NCI-H345 treated with DMSO at 0.1 percent for 48 hours (cell line): Measurements from ENCODE around the gene GPR157.
"Not testable (repeated sequence)": the region's sequence is repeated elsewhere in the genome, so short reads cannot be mapped to it uniquely, and the experiment has no call there.

Source experiments
- DNase-seq: peaks from one replicate; lab custom pipeline; 2025; ENCODE audit not compliant: unreplicated experiment; lab: John Stamatoyannopoulos, UW

The GPR157 gene, protein sequence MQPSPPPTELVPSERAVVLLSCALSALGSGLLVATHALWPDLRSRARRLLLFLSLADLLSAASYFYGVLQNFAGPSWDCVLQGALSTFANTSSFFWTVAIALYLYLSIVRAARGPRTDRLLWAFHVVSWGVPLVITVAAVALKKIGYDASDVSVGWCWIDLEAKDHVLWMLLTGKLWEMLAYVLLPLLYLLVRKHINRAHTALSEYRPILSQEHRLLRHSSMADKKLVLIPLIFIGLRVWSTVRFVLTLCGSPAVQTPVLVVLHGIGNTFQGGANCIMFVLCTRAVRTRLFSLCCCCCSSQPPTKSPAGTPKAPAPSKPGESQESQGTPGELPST

DNA sequence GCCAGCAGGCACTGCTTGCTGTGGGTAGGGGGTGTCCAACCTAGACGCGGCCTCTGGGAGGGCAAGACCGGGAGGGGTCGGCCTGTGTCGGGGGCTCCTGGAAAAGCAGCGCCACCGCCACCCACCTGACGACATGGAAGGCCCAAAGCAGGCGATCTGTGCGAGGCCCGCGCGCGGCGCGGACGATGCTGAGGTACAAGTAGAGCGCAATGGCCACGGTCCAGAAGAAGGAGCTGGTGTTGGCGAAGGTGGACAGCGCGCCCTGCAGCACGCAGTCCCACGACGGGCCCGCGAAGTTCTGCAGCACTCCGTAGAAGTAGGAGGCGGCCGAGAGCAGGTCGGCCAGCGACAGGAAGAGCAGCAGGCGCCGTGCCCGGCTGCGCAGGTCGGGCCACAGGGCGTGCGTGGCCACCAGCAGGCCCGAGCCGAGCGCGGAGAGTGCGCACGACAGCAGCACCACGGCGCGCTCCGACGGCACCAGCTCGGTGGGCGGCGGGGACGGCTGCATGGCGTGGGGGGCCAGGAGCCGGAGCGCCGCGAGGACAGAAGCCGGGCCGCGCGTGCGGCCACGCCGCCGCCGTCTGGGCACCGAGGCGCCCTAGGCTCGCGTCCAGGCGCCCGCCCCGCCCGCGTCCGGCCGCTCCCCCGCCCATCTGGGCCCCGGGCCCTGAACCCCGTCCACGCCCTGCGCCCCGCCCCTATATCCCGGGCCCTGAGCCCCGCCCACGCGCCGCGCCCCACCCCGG is at the start of gene GPR157:
Gene GPR157, minus strand, starts transcription at position 583 of the 746 bp plus-strand sequence. Its CDS starts 75 bp downstream, at position 508.
- no peak for DNase-seq

DNA sequence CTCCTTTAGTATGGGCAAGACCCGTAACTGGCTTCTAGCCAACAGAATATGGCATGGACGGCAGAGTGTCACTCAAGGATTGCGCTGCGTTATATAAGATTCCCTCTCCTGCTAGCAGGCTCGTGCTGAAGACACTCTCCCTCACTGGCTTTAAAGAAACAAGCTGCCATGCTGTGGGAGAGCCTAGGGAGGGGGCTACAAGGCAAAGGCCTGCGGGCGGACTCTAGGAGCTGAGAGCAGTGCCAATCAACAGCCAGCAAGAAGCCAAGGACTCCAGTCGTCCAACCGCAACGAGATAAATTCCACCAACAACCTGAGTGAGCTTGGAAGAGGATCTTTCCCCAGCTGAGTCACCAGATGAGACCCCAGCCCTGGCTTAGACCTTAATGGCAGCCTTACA is 45.9 kb upstream of the GPR157 start:
- no peak for DNase-seq

DNA sequence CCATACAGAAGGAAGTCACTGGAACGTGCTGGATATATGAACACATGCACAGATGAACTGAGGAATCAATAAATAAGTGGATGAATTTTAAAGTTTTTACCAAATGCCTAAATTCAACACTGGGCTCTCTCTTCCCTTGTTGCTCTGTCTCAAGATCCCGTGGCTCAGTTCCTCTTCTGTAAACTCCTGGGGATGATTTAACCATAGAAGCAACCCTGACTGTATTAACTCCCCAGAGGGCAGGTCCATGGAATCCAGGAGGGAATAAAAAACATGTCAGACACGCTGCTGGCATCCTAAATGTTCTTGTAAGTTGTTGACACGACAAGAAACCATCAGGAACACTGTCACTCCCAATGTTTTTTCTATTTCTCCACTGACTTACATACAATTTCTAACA is 45.3 kb upstream of the GPR157 start:
- DNase-seq, result no peak

DNA sequence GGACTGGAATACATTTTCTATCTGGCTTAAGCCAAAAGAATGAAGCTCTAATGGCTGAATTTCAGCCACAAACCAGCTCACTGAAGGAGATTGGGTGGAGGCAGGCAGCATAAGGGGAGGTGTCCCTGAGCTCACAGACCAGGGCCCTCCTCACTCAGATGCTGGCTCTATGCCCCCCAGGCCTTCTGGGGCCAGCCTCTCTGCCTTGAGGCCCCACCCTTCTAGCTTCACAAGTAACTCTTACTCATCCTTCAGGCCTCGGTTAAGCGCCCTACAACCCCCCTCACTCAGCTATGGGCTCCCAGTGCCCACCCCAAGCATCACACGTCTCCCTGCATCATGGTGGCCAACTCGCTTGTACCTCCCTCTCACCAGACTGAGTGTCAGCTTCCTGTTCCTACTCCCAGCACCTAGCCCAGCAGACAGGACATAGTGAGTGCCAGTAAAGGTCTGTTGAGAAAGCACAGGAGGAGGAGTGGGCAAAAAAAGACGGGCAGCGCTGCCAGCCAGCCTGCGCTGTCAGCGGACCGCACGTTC is 40.8 kb upstream of the GPR157 start:
- DNase-seq, result no peak

DNA sequence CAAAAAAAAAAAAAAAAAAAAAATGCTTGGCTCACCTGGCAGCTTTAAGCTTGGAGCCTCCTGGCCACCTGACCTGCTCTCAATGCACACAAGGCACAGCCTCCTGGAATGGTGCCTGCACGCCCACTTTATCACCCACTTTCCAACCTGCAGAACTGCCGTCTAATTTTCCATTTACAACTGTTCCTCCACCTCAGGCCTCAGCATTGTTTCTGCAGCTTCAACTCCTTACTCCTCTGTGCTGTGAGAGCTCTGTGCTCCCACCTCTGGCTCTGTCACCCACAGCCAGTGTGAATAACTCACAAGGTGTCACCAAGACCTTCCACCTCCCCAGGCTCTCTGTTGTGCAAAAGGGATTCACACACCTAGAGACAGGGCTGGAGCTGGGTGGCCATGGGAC is 38.7 kb upstream of the GPR157 start:
- DNase-seq, result no peak

DNA sequence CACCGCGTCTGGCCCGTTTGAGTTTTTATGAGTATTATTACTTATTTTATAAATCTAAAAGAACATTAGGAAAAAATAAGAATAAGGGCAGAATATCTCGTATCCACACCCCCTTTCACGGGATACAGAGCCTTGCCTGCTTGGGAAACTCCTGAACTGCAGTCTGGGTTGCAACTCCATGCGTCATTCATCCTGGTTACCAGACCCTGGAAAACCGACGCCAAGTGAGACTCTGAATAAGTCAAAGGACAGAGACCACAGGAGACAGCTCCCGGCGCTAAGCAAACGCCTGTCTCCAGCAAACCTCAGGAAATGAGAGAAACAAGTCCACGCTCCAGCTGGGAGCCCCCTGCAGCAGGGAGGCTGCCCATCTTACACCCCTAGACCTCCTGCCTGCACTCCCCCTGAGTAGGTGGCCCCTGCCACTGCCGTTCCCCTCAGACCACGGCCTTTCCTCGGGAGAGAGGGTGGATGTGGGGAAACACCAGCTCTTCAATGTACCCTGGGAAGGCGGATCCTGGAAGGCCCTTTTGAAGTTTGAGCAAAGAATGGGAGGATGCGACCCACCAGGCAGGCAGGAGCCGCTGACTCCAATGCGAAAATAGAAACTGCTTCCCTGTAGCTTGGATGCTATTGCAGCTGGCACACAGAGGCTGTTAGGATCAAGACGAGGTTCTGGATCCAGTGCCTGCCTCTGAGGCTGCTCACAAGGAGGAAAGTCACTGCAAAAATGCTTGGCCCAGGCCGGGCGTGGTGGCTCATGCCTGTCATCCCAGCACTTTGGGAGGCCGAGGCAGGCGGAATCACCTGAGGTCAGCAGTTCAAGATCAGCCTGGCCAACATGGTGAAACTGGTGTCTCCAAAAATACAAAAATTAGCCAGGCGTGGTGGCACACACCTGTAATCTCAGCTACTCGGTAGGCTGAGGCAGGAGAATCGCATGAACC is 37.7 kb upstream of the GPR157 start:
- DNase-seq, result no peak

DNA sequence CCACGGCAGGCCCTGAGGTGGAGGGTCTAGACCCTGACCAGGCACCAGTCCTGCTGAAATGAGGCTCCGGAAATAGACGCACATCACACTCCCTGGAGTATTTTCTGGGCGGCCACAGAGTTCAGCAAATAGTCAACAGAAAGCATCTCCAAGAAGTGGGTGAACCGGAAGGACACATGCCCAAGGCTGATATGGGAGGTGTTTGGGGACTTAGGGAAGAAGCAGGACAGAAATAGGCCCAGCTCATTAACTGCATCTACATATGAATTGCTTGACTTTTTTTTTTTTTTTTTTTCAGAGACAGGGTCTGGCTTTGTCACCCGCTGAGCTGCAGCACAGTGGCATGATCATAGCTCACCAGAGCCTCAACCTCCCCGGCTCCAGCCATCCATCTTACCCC is 36.5 kb upstream of the GPR157 start:
- DNase-seq, result no peak

DNA sequence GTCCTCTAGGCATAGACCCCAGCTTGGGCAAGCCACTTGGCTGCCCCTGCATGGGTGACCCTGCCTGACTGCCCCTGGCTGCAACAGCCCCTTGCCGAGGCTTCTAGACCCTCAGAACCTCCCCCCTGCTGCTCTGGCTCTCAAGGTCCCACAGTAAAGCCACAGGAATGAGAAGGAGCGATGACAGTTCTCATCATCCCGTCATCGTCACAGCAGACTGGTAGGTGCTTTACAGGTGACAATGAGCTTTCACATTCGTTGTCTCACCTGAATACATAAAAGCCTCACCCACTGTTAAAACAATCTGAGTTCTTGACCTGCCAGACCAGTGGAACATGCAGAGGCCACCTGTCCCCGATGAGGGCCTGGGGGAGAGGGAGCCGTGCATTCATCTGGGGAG is 36.0 kb upstream of the GPR157 start:
- DNase-seq, result no peak

DNA sequence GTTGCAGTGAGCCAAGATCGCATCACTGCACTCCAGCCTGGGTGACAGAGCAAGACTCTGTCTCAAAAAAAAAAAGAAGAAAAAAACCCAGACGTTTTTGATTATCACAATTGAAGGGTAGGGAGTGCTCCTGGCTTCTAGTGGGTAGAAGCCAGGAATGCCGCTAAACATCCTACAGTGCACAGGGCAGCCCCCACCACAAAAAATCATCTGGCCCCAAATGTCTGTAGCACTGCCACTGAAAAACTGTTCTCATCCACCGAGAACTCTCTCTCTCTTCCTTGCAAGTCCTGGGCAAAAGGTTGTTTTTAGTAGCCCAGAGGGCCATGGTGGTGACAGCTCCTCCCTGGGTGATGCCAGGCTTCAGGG is 35.6 kb upstream of the GPR157 start:
- no peak for DNase-seq

DNA sequence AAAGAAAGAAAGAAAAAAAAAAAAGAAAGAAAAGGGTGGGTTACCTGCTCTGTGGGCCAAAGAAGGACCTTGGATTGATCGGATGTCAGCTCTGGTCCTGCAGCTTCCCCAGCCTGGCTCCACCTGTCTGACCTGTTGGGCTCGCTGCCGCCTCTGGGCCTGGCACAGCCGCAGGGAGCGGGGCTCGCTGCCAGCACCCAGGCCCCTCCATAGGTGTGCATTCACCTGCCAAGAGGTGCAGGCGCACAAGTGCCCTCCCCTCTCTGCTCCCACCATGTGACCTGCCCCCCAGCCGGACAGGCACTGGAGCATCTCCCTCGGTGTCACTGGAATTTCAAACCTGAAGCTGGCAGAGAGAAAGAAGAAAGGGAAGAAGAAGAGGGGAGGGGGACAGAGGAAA is 33.1 kb upstream of the GPR157 start:
- DNase-seq, result no peak

DNA sequence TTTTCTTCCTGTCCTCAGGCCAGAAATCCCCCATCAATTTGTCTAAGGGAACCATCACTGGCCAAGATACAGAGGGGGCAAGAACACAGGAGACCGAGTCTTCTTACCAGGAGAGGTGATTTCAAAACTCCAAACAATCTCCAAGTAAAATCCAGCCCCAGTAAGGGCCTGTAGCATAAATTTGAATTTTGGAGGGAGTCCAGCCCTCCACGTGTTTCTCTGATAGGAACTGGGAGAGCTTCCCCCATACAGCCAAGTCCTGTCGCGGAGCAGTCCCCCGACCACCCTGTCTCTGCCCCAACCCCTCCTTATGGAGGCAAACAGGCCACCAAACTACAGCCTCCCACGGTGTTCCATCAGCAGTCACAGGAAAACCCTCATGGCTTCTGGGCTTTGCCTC is 32.4 kb upstream of the GPR157 start:
- no peak for DNase-seq

DNA sequence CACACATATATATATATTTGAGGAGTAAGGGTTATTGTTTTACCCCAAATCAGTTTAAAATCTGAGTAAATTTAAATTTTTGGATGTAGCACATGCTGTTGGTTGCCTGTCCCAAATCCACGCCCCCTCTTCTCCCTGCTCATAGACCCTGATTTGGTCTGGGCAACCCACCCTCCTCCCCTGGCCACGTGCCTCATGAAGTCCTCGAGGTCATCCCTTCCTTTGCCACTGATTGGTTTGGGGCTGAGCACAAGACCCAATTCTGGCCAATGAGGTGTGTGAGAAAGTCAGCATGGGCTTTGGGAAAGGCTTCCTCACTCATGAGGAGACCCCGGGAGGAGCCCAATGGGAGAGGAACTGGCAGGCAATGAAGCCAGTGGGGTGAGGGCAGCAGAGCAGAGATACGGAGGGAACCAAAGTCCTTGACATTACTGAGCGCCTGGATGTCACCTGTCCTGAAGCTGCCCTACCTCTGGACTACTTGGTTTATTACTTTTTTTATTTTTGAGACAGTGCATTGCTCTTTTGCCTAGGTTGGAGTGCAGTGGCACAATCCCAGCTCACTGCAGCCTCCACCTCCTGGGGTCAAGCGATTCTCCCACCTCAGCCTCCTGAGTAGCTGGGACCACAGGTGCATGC is 31.3 kb upstream of the GPR157 start:
- no peak for DNase-seq

DNA sequence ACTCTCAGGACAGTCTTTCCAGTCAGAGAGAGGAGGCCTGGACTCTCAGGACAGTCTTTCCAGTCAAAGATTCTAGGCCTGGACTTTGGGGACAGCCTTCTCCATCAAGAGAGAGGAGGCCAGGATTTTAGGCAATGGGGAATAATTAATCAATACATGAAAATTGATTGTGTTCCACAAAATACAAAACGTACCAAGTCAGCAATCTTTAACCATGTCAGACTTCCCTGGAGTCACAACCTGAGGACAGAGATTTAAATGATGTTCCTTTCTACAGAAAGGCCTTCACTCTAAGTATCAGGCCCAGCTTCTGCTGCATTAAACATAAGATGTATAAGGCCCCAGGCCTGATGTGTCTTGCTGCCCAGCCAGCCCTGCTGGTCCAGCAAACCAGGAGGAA is 27.0 kb upstream of the GPR157 start:
- no peak for DNase-seq

DNA sequence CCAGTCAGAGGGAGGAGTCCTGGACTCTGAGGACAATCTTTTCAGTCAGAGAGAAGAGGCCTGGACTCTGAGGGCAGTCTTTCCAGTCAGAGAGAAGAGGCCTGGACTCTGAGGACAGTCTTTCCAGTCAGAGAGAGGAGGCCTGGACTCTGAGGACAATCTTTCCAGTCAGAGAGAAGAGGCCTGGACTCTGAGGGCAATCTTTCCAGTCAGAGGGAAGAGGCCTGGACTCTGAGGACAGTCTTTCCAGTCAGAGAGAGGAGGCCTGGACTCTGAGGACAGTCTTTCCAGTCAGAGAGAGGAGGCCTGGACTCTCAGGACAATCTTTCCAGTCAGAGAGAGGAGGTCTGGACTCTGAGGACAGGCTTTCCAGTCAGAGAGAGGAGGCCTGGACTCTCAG is 26.5 kb upstream of the GPR157 start:
- DNase-seq, result not testable (repeated sequence)

DNA sequence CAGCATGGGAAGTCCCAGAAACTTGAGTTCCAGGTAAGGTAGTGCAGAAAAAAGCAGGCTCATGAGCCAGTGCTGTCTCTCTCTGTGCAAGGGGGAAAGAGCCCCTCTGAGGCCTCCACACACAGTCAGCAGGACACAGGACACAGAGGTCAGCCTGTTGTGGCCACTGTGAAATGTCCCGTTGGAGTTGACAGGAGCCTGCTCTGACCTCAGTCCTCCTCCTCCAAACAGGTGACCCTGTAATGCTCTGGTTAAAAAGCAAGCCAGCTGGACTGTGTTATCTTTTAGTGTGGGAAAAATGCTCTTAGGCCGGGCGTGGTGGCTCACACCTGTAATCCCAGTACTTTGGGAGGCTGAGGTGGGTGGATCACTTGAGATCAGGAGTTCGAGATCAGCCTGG is 24.2 kb upstream of the GPR157 start:
- no peak for DNase-seq

DNA sequence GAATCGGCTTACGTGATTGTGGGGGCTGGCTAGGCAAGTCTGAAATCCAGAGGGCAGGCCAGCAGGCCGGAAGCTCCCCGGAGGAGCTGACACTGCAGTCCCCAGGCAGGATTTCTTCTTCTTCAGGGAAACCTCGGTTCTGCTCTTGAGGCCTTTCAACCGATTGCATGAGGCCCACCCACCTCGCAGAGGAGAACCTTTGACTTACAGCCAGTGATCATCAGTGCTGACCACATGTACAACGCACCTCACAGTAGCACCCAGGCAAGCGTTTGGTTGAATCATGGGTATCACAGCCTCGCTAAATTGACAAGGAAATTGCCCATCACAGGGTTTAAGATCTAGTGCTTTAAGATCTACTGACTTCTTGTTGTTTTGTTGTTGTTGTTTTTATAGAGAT is 23.6 kb upstream of the GPR157 start:
- no peak for DNase-seq

DNA sequence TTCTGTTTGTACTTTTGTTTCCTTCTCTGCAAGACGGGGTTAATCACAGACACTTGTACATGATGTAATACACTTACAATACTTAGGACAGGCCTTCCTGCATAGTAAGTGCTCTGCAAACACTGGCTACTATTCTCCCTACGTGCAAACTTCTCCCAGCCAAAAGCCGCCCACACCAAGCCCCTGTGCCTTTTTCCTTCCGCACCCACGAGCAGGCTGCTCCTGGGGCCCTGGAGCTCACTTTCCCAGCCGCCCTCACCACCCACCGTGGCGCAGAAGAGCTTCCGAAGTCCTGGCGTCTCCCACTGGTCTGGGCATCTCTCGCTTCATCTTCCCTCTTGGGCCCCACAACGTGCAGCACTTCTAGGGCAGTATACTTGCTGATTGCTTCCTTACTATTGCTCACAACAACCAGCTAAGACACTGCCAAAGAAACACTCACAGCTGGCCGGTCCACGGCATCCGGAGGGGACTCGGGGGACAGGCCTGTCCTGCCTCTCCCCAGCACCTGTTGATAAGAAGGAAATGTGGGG is 22.5 kb upstream of the GPR157 start:
- no peak for DNase-seq

DNA sequence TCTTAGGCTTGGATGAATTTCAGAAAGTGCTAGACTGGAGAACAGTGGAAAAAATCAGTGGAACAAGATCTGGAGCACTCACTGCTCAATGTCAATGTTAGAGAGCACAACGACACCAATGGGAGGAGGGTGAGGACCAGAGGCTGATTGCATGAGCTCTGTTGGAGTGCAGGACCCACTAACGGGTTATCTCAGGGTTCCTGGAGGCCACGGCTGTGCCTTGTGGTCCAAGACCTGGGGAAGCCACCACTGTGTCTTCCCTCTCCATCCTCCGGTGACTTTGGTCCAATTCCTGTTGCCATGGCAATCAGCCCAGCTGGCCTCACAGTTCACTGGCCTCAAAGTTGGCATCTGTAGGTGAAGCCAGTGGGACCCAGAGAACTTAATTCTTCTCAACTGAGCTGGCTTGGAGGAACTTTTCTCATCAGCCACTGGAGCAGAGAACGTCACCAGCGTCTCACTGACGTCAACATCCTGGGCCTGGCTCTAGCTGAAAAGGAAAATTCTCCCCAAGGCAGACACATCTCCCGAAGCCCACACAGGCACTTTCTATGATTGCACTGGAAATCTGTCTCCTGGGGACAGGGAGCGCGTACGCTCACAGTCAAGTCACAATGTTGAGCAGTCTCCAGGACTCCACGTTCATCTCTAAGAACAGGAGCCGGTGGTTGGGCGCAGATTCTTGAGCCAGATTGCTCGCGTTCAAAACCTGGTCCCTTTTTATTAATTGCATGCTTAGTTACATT is 21.9 kb upstream of the GPR157 start:
- DNase-seq, result no peak

DNA sequence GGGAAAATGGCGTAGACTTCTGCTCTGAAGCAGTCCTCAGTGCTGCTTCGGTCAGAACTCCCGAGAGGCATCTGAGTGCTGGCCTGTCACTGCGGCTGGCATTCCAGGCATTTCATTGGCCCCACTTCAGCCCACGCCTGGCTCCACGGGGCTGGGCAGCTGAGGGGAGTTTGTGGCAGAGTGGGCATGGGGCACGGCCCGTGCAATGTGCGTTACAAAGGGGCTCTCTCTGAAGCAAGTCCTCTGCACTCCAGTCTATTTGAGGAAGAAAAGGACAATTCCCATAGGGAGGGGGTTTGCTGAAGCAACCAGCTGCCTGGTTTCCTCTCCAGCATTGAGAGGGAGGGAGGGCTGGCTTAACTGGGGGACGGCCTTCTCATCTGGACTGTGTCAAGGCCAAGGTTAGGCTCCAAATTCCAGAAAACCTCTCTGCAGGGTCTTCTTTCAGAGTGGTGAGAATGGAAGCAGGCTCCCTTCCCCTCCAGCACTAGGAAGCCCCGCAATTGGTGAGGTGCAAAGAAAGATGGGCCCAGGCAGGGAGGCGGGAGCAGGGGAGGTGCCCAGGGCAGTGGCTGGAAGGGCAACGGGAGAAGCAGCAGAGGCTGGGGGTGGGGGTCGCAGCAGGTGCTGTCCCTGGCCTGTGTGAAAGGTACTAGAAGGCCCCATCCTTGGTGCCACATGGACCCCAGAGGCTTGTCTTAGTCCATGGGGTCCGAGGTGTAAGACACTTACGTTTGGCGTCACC is 21.1 kb upstream of the GPR157 start:
- DNase-seq, result no peak
